ENCODE results near the gene ECT2L. TPM values are rescaled to one million over a fixed set of nuclear protein-coding genes. Genes with fewer than 3 reads are reported as not detected.

ECT2L gene
- polyA plus RNA-seq (2012; ENCODE audit: low read depth, missing spikeins) = not detected

GRCh38 chr6:138795809-138796603 lies at the start of gene ECT2L:
Gene ECT2L, plus strand, starts transcription at chr6:138796087. Its CDS starts 17,188 bp downstream, at chr6:138813275.
- TF ChIP-seq POU2F2 (IDR thresholded peaks at IDR 0.05; ENCODE audit: low read depth, low read length) (no peak), POLR2A (IDR thresholded peaks at IDR 0.05; ENCODE audit: low read depth, low read length) (no peak), TAF1 (IDR thresholded peaks at IDR 0.05; ENCODE audit: low read depth, low read length) (no peak)
- no peak for DNase-seq (ENCODE audit: insufficient read length, low spot score)
- FAIRE-seq = no peak

GRCh38 chr6:138752017-138752416 lies 43.9 kb upstream of the ECT2L start:
- no peak for FAIRE-seq
- no peak for TF ChIP-seq POLR2A (IDR thresholded peaks at IDR 0.05; ENCODE audit: low read depth, low read length)
- no peak for TF ChIP-seq POLR2AphosphoS5 (IDR thresholded peaks at IDR 0.05; ENCODE audit: low read depth, low read length)
- TF ChIP-seq PAX5 (IDR thresholded peaks at IDR 0.05; ENCODE audit: insufficient read depth, low read length, severe bottlenecking) = no peak
- no peak for TF ChIP-seq POU2F2 (IDR thresholded peaks at IDR 0.05; ENCODE audit: low read depth, low read length)
- no peak for TF ChIP-seq SPI1 (IDR thresholded peaks at IDR 0.05; ENCODE audit: low read depth, low read length)
- no peak for TF ChIP-seq TAF1 (IDR thresholded peaks at IDR 0.05; ENCODE audit: low read depth, low read length)
- DNase-seq (ENCODE audit: insufficient read length, low spot score) = no peak

GRCh38 chr6:138757136-138757535 lies 38.8 kb upstream of the ECT2L start:
- DNase-seq (ENCODE audit: insufficient read length, low spot score) (no peak), FAIRE-seq (no peak)
- TF ChIP-seq POU2F2 (IDR thresholded peaks at IDR 0.05; ENCODE audit: low read depth, low read length) (no peak), TAF1 (IDR thresholded peaks at IDR 0.05; ENCODE audit: low read depth, low read length) (no peak), POLR2AphosphoS5 (IDR thresholded peaks at IDR 0.05; ENCODE audit: low read depth, low read length) (no peak), SPI1 (IDR thresholded peaks at IDR 0.05; ENCODE audit: low read depth, low read length) (no peak), POLR2A (IDR thresholded peaks at IDR 0.05; ENCODE audit: low read depth, low read length) (no peak), PAX5 (IDR thresholded peaks at IDR 0.05; ENCODE audit: insufficient read depth, low read length, severe bottlenecking) (no peak)

GRCh38 chr6:138765896-138766655 lies 29.8 kb upstream of the ECT2L start:
- TF ChIP-seq PAX5 (IDR thresholded peaks at IDR 0.05; ENCODE audit: insufficient read depth, low read length, severe bottlenecking) (no peak), TAF1 (IDR thresholded peaks at IDR 0.05; ENCODE audit: low read depth, low read length) (no peak), POU2F2 (IDR thresholded peaks at IDR 0.05; ENCODE audit: low read depth, low read length) (no peak), POLR2A (IDR thresholded peaks at IDR 0.05; ENCODE audit: low read depth, low read length) (no peak), POLR2AphosphoS5 (IDR thresholded peaks at IDR 0.05; ENCODE audit: low read depth, low read length) (no peak)
- peak; percentile 69 for FAIRE-seq
- no peak for DNase-seq (ENCODE audit: insufficient read length, low spot score)

GRCh38 chr6:138769102-138769676 lies 26.7 kb upstream of the ECT2L start:
- DNase-seq (ENCODE audit: insufficient read length, low spot score) (no peak), FAIRE-seq (peak; percentile 59)
- peak; percentile 77 for TF ChIP-seq SPI1 (IDR thresholded peaks at IDR 0.05; ENCODE audit: low read depth, low read length)
- no peak for TF ChIP-seq POLR2A (IDR thresholded peaks at IDR 0.05; ENCODE audit: low read depth, low read length)

- no peak for TF ChIP-seq POLR2AphosphoS5 (IDR thresholded peaks at IDR 0.05; ENCODE audit: low read depth, low read length)
- no peak for TF ChIP-seq SPI1 (IDR thresholded peaks at IDR 0.05; ENCODE audit: low read depth, low read length)
- no peak; the same call in 1 of the 2 replicates for TF ChIP-seq POLR2A (IDR thresholded peaks at IDR 0.05; ENCODE audit: low read depth, low read length)
- no peak for TF ChIP-seq POU2F2 (IDR thresholded peaks at IDR 0.05; ENCODE audit: low read depth, low read length)
- no peak for TF ChIP-seq TAF1 (IDR thresholded peaks at IDR 0.05; ENCODE audit: low read depth, low read length)
- TF ChIP-seq PAX5 (IDR thresholded peaks at IDR 0.05; ENCODE audit: insufficient read depth, low read length, severe bottlenecking) = no peak
- DNase-seq (ENCODE audit: insufficient read length, low spot score) (no peak), FAIRE-seq (no peak)
Observed at GRCh38 chr6:138772596-138773176, 23.2 kb upstream of the ECT2L start.

GRCh38 chr6:138773177-138774091 lies 22.5 kb upstream of the ECT2L start, which contains the start of gene CCDC28A:
Gene CCDC28A, plus strand, starts transcription at chr6:138773769. Its CDS starts 2,352 bp downstream, at chr6:138776121.
- TF ChIP-seq POU2F2 (IDR thresholded peaks at IDR 0.05; ENCODE audit: low read depth, low read length) = 0 out of 2 replicates have a peak, but pooled peaks have one; percentile 10
- TF ChIP-seq POLR2AphosphoS5 (IDR thresholded peaks at IDR 0.05; ENCODE audit: low read depth, low read length) = peak; percentile 39; the same call in 1 of the 2 replicates
- TF ChIP-seq TAF1 (IDR thresholded peaks at IDR 0.05; ENCODE audit: low read depth, low read length) = no peak
- peak; percentile 29 for TF ChIP-seq SPI1 (IDR thresholded peaks at IDR 0.05; ENCODE audit: low read depth, low read length)
- 0 out of 2 replicates have a peak, but pooled peaks have one; percentile 45 for TF ChIP-seq POLR2A (IDR thresholded peaks at IDR 0.05; ENCODE audit: low read depth, low read length)
- TF ChIP-seq PAX5 (IDR thresholded peaks at IDR 0.05; ENCODE audit: insufficient read depth, low read length, severe bottlenecking) = peak; percentile 49
- peak; percentile 53 for DNase-seq (ENCODE audit: insufficient read length, low spot score)
- peak; percentile 99 for FAIRE-seq

GRCh38 chr6:138774370-138774769 lies 21.5 kb upstream of the ECT2L start:
- TF ChIP-seq TAF1 (IDR thresholded peaks at IDR 0.05; ENCODE audit: low read depth, low read length) (no peak), POLR2A (IDR thresholded peaks at IDR 0.05; ENCODE audit: low read depth, low read length) (no peak), POU2F2 (IDR thresholded peaks at IDR 0.05; ENCODE audit: low read depth, low read length) (no peak), PAX5 (IDR thresholded peaks at IDR 0.05; ENCODE audit: insufficient read depth, low read length, severe bottlenecking) (no peak), POLR2AphosphoS5 (IDR thresholded peaks at IDR 0.05; ENCODE audit: low read depth, low read length) (no peak), SPI1 (IDR thresholded peaks at IDR 0.05; ENCODE audit: low read depth, low read length) (no peak)
- FAIRE-seq (no peak), DNase-seq (ENCODE audit: insufficient read length, low spot score) (no peak)

All from GM12891 (cell line).